Vagina (tissue), 2 donors: Measurements from ENCODE around the gene HSPA9. TPM values are rescaled to one million over a fixed set of nuclear protein-coding genes. Genes with fewer than 3 reads are reported as not detected.
A peak's percentile ranks its signal among the peaks of the same experiment; 100 is the strongest.

Experiments used
- DNase-seq, 2 donors: peaks; one replicate each; pipeline ENCODE4 v3.0.0-alpha.2; 2017; ENCODE audit errors: extremely low spot score in 2 of 2
- H3K27ac ChIP-seq: fragments of 200-600 bp; sonication (generic); one replicate; pipeline ENCODE4 v1.5.1; 2019
- H3K27me3 ChIP-seq: fragments of 200-600 bp; sonication (generic); one replicate; pipeline ENCODE4 v1.5.1; 2019
- H3K36me3 ChIP-seq, 2 donors: fragments of 200-600 bp; sonication (generic); one replicate each; pipeline ENCODE4 v1.5.1; 2017 to 2019
- H3K4me1 ChIP-seq: fragments of 200-600 bp; sonication (generic); one replicate; pipeline ENCODE4 v1.5.1; 2019
- H3K4me3 ChIP-seq, 2 donors: fragments of 200-600 bp; sonication (generic); 1 replicate in 1 of 2; 2 replicates in 1 of 2; pipeline ENCODE4 v1.5.1; 2016 to 2019
- H3K9me3 ChIP-seq: fragments of 200-600 bp; sonication (generic); one replicate; pipeline ENCODE4 v1.5.1; 2019
- POLR2A ChIP-seq, 2 donors: fragments of 450-650 bp; IDR thresholded peaks; one replicate each; pipeline ENCODE4 v1.6.1; 2017; ENCODE audit warnings: antibody characterized with exemption in 2 of 2, mild to moderate bottlenecking in 2 of 2, moderate library complexity in 2 of 2
- POLR2AphosphoS5 ChIP-seq, 2 donors: sonication (generic); formaldehyde crosslinking; IDR thresholded peaks; one replicate each; pipeline ENCODE4 v1.9.0; 2017; ENCODE audit warnings: antibody characterized with exemption in 2 of 2, mild to moderate bottlenecking in 2 of 2, low read depth in 1 of 2; ENCODE audit not compliant: insufficient read depth in 1 of 2
- intact Hi-C: fragments of 100-400 bp; cut with DNase I; formaldehyde crosslinking; loops from one replicate; pipeline ENCODE4 v1.15.1; 2023
- small RNA-seq: library from RNA; depleted of rRNA; stranded (forward); fragments of <200 nt; gene quantifications from one replicate; pipeline ENCODE3, GENCODE V24; 2016
- total RNA-seq: library from RNA; depleted of rRNA; stranded (reverse); fragments of >200 nt; gene quantifications from one replicate; pipeline ENCODE4 v1.2.3, GENCODE V29; 2016
- TF ChIP-seq, protein P1 (sequence below), 3 experiments: fragments of 450-650 bp in 2 of 3; fragments of 200-600 bp in 1 of 3; sonication (generic) in 1 of 3; IDR thresholded peaks; one replicate each; pipeline ENCODE4 v1.5.1; 2017 to 2019; ENCODE audit warnings: antibody characterized with exemption in 3 of 3, mild to moderate bottlenecking in 2 of 3, moderate library complexity in 2 of 3

The HSPA9 gene
- total RNA-seq, 1 donor from 2014 or later, result 156 TPM

DNA sequence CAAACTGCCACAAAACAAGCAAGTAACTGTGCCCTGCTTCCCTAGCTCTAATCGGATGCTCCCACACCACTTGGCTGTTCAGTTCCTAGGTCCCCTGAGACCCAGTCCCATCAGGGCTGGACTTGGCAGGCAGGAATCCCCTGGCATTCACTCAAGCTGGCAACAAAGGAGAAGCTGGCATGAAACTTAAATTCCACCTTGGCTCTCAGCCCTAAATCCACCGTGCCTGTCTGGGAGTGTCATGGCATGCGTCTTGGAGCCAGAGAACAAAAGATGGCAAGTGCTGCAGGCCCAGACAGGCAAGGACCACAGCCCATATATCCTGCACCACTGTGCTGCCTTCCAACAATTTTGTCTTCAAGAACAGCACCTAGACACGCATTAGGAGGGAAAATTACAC is 70.4 kb downstream of the HSPA9 start:
- no peak for DNase-seq
- intact Hi-C loops, result loop anchor here (5.0 kb wide), 1 partner anchor 52 kb away; no protein-coding TSS in a partner anchor
- peaks cover 41% of the 10 kb centered on the region for H3K4me1 ChIP-seq

More for the DNA sequence above, 70.4 kb downstream of the HSPA9 start:
- peaks cover 0 to 18% of the 10 kb centered on the region in 2 donors for H3K36me3 ChIP-seq
- no peak for TF ChIP-seq POLR2A (IDR thresholded peaks at IDR 0.05)
- TF ChIP-seq, protein P1, sequence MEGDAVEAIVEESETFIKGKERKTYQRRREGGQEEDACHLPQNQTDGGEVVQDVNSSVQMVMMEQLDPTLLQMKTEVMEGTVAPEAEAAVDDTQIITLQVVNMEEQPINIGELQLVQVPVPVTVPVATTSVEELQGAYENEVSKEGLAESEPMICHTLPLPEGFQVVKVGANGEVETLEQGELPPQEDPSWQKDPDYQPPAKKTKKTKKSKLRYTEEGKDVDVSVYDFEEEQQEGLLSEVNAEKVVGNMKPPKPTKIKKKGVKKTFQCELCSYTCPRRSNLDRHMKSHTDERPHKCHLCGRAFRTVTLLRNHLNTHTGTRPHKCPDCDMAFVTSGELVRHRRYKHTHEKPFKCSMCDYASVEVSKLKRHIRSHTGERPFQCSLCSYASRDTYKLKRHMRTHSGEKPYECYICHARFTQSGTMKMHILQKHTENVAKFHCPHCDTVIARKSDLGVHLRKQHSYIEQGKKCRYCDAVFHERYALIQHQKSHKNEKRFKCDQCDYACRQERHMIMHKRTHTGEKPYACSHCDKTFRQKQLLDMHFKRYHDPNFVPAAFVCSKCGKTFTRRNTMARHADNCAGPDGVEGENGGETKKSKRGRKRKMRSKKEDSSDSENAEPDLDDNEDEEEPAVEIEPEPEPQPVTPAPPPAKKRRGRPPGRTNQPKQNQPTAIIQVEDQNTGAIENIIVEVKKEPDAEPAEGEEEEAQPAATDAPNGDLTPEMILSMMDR (IDR thresholded peaks at IDR 0.05), result no peak
- TF ChIP-seq POLR2AphosphoS5 (IDR thresholded peaks at IDR 0.05; ENCODE audit: insufficient read depth in 1 of 2, low read depth in 1 of 2), result peak in 1 of 2 donors; percentile 25
- peak overlapping the region; percentile 10 for H3K27ac ChIP-seq
- no peaks in the 10 kb centered on the region for H3K9me3 ChIP-seq
- no peaks in the 10 kb centered on the region for H3K27me3 ChIP-seq
- H3K4me3 ChIP-seq, result no peak overlapping the region

Small RNAs within 50 kb of the gene (small RNA-seq; reads per million reads assigned to genes)
- 16.2 reads per million, percentile 94 among the genes with 10 or more reads in this experiment for gene RF00154
- not detected for gene RF01210
- 194 reads per million, percentile 98 among the genes with 10 or more reads in this experiment for gene SNORD63

Other genes with a start within 250 kb of the HSPA9 start
- gene CDC25C, start 243.6 kb downstream of the HSPA9 start, total RNA-seq, result 2.0 TPM
- gene FAM53C, start 237.1 kb downstream of the HSPA9 start, total RNA-seq, result 17.4 TPM
- gene KDM3B, start 222.7 kb downstream of the HSPA9 start, total RNA-seq, result 48.6 TPM
- 6.1 TPM for gene REEP2, start 136.3 kb downstream of the HSPA9 start, total RNA-seq
- 119 TPM for gene EGR1, start 109.9 kb downstream of the HSPA9 start, total RNA-seq
- gene ETF1, start 32.2 kb downstream of the HSPA9 start, total RNA-seq, result 60.6 TPM
- 304 TPM for gene CTNNA1, start 178.0 kb upstream of the HSPA9 start, total RNA-seq